ENCODE results near the gene SRP14. TPM values are rescaled to one million over a fixed set of nuclear protein-coding genes. Genes with fewer than 3 reads are reported as not detected.
"Not testable (repeated sequence)": the region's sequence is repeated elsewhere in the genome, so short reads cannot be mapped to it uniquely, and the experiment has no call there.

The SRP14 gene
- total RNA-seq, 8 experiments from 2014 or later: 255 to 393 (median 333) TPM

DNA sequence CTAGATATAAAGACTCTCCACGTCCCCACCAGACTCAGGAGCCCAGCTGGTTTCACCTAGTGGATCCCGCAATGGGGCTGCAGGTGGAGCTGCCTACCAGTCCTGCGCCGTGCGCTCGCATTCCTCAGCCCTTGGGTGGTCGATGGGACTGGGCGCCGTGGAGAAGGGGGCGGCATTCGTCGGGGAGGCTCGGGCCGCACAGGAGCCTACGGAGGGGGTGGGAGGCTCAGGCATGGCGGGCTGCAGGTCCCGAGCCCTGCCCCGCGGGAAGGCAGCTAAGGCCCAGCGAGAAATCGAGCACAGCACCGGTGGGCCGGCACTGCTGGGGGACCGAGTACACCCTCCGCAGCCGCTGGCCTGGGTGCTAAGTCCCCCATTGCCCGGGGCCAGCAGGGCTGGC is 35.7 kb upstream of the SRP14 start:
- in situ Hi-C loops (cut with MboI; ENCODE audit: low pct_unique_long_range_greater_than_20kb in 2 of 9, low sequenced_read_pairs in 9 of 9, unreplicated experiment in 9 of 9): not testable (repeated sequence)
- WGBS, 10 experiments: no CpG with 5 or more reads among the region's 27 CpGs

GRCh38 chr15:40073716-40074490 is 34.9 kb upstream of the SRP14 start:
- H3K27ac ChIP-seq; in situ Hi-C loops (cut with MboI; ENCODE audit: low pct_unique_long_range_greater_than_20kb in 2 of 9, low sequenced_read_pairs in 9 of 9, unreplicated experiment in 9 of 9); ATAC-seq (replicated peaks in 6 of 8); H3K4me3 ChIP-seq: not testable (repeated sequence)
- H3K4me1 ChIP-seq (replicated peaks in 1 of 2): peaks cover 3 to 11% of the 10 kb centered on the region in 2 donors
- 80 to 100% (median 90%) methylated on average over 1 to 5 of the region's 34 CpGs; no CpG with 5 or more reads in 6 of the 10 experiments for WGBS, 10 experiments

More for the DNA sequence above, 35.7 kb upstream of the SRP14 start:
- ATAC-seq (replicated peaks in 6 of 8); H3K27ac ChIP-seq; H3K4me1 ChIP-seq (replicated peaks in 1 of 2); H3K4me3 ChIP-seq: not testable (repeated sequence)

DNA sequence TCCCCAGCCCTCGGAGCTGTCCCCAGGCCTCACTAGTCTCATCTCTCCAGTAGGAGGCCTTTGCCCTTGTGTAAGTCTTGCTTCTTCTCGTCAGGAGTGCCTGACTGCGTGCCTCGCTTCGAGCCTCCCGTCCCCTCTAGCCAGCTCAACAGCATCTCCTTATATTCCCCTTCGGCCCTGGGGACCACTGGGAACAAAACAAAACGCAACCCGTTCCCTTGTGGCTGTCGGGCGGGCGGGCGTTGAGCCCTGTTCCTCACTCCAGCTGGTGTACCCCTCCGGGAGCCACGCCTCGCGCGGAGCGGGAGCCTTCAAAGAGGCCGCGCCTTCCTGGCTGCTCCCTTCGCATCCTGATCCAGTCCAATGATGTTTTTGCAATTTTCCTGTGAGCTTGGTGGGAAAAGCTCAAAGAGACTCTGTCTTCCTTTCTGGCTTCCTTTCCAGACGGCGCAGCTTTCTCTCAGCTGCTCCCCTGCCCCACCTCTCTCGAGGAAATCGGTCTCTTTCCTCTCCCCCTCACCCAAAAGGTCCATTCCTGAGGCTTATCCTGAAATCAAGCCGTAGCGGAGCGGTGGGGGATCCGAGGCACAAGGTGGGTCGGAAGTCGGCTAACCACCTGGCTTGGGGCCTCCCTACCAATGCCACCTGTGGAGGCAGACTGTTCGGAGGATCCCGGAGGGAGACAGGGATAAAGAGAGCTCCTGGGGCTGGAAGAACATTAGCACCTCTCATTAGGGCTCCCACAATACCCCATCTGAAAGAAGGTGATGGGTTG is 33.4 kb upstream of the SRP14 start:
- H3K4me3 ChIP-seq: no peak overlapping the region
- peaks cover 12 to 21% of the 10 kb centered on the region in 2 donors for H3K4me1 ChIP-seq (replicated peaks in 1 of 2)
- WGBS, 10 experiments: 93 to 100% (median 98%) methylated on average over 1 to 22 of the region's 34 CpGs; no CpG with 5 or more reads in 6 of the 10 experiments
- ATAC-seq (replicated peaks in 6 of 8): no peak
- in situ Hi-C loops (cut with MboI; ENCODE audit: low pct_unique_long_range_greater_than_20kb in 2 of 9, low sequenced_read_pairs in 9 of 9, unreplicated experiment in 9 of 9): no loop called here
- no peak overlapping the region for H3K27ac ChIP-seq

- in situ Hi-C loops (cut with MboI; ENCODE audit: low pct_unique_long_range_greater_than_20kb in 2 of 9, low sequenced_read_pairs in 9 of 9, unreplicated experiment in 9 of 9): no loop called here
- 85 to 100% (median 96%) methylated on average over 2 to 7 of the region's 8 CpGs; no CpG with 5 or more reads in 3 of the 10 experiments for WGBS, 10 experiments
Measured at GRCh38 chr15:40070608-40071218, 31.7 kb upstream of the SRP14 start.

DNA sequence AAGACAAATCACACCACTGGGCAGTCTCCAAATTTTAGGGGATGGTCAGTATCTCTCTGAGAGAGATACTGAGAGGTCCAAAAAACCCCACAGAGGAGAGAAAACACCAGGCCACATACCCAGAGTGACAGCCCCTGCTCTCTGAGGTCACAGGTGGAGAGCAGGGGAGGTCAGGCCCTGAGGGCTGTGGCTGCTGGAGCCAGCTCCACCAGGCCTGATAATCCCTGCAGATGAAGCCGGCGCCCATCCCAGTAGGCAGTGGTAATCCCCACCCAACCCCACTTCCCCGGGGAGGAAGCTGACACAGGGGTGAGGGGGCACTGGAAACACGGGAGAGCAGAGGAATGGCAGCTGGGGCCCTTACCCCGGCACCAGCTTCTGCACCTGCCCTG is 31.2 kb upstream of the SRP14 start:
- ATAC-seq (replicated peaks in 6 of 8): peak in 3 of 8 experiments; percentile 21 to 36 (median 25)
- H3K27ac ChIP-seq: peak overlapping the region in 1 of 2 donors; percentile 16
- peaks cover 12 to 17% of the 10 kb centered on the region in 2 donors for H3K4me1 ChIP-seq (replicated peaks in 1 of 2)
- H3K4me3 ChIP-seq: no peak overlapping the region
- no CpG with 5 or more reads among the region's 5 CpGs for WGBS, 10 experiments
- in situ Hi-C loops (cut with MboI; ENCODE audit: low pct_unique_long_range_greater_than_20kb in 2 of 9, low sequenced_read_pairs in 9 of 9, unreplicated experiment in 9 of 9): no loop called here

More at GRCh38 chr15:40070608-40071218, 31.7 kb upstream of the SRP14 start:
- Histone ChIP-seq H3K27ac (no peak overlapping the region), H3K4me1 (replicated peaks in 1 of 2) (peaks cover 12 to 21% of the 10 kb centered on the region in 2 donors), H3K4me3 (no peak overlapping the region)
- no peak for ATAC-seq (replicated peaks in 6 of 8)

DNA sequence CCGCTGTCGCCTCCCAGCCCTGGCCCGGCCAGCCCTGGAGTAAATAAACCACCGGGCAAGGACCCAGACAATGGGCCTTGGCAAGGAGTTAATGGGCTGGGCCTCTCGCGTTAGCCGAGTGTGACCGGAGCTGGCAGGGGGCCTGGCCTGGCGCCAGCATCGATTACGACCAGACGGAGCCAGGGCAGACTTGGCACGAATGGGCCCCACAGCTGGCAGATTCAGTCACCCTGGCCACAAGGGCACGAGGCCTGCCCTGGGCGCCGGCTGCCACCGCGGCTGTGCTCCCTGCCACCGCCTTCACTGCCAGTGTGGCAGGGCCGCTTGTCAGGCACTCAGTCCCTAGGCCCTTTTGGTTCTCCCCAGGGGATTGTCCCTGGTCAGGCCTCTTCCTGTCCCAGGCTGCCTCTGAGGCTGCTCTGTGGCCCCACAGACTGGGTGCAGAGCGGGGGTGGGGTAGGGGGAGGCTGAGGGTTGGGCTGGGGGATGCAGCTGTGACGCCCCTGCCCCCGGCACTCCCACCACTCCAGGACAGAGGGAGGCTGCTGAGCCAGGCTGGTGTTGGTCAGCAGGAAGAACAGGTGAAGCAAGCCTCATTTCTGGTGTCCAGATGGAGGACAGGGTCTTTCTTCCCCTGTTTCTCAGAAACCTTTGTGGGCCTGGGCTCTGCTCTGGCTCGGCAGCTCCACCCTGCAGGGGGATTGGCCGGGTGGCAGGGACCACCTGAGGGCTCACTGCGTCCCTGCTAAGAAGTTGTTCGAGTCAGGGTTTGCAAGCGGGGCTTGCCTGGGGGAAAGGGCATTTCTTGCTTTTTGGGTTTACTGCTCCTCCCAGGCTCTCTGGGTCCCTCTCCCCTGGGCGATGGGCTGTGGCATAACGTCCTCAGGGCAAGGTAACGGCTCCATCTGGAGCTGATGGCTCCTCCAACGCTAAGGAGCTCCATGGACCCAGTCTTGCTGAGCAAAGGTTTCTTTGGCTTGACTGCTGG is 30.5 kb upstream of the SRP14 start:
- peak overlapping the region in 1 of 2 donors; percentile 16 for H3K27ac ChIP-seq
- in situ Hi-C loops (cut with MboI; ENCODE audit: low pct_unique_long_range_greater_than_20kb in 2 of 9, low sequenced_read_pairs in 9 of 9, unreplicated experiment in 9 of 9): no loop called here
- ATAC-seq (replicated peaks in 6 of 8): peak; percentile 72 to 94 (median 92)
- WGBS, 10 experiments: 14 to 90% (median 44%) methylated on average over 1 to 9 of the region's 32 CpGs; no CpG with 5 or more reads in 3 of the 10 experiments
- H3K4me1 ChIP-seq (replicated peaks in 1 of 2): peaks cover 12 to 17% of the 10 kb centered on the region in 2 donors
- H3K4me3 ChIP-seq: no peak overlapping the region

DNA sequence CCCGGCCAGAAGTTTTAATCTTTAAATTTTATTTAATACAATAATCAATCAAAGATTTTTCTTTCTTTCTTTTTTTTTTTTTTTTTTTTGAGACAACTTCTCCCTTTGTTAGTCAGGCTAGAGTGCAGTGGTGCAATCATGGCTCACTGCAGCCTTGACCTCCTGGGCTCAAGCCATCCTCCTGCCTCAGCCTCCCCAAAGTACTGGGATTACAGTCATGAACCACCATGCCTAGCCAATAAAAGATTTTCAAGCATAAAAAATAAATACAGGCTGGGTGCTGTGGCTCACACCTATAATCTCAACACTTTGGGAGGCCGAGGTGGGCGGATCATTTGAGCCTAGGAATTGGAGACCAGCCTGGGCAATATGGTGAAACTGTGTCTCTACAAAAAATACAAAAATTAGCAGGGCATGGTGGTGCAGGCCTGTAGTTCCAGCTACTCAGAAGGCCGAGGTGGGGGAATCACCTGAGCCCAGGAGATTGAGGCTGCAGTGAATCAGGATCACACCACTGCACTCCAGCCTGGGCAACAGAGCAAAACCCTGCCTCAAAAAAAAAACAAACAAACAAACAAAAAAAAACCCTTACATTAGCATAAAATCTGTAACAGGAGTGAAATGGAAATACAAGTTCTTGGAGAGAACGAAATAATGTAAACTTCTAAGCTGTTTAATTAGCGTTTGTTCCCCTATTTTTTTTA is 29.1 kb upstream of the SRP14 start:
- no peak overlapping the region for H3K4me3 ChIP-seq
- WGBS, 10 experiments: 44 to 94% (median 80%) methylated on average over 2 to 6 of the region's 6 CpGs

DNA sequence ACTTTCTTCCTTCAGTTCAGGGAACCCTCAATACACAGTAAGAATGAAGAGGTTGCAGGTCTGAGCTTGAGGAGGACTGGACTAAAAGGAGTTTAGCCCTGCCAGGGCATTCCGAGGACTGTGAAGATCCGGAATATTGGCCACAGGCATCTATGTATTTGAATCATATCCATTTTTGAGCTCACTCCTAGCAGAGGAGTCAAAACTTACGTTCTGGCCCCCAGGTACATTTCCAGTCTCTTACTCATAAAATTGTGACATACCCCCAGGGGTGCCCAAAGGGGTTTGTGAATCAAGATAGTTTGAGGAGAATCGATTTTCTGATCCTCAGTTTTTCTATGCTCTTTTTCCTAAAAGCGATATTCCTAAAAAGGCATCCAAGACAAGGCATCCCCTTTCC is 27.6 kb upstream of the SRP14 start:
- H3K4me1 ChIP-seq (replicated peaks in 1 of 2): peaks cover 12 to 17% of the 10 kb centered on the region in 2 donors
- in situ Hi-C loops (cut with MboI; ENCODE audit: low pct_unique_long_range_greater_than_20kb in 2 of 9, low sequenced_read_pairs in 9 of 9, unreplicated experiment in 9 of 9): no loop called here
- ATAC-seq (replicated peaks in 6 of 8): no peak
- H3K27ac ChIP-seq: no peak overlapping the region
- H3K4me3 ChIP-seq: no peak overlapping the region
- 55 to 100% (median 95%) methylated on average over 2 to 4 of the region's 5 CpGs; no CpG with 5 or more reads in 3 of the 10 experiments for WGBS, 10 experiments

More for the DNA sequence above, 29.1 kb upstream of the SRP14 start:
- Histone ChIP-seq H3K4me1 (replicated peaks in 1 of 2) (peaks cover 12 to 17% of the 10 kb centered on the region in 2 donors), H3K27ac (no peak overlapping the region)
- ATAC-seq (replicated peaks in 6 of 8): no peak
- in situ Hi-C loops (cut with MboI; ENCODE audit: low pct_unique_long_range_greater_than_20kb in 2 of 9, low sequenced_read_pairs in 9 of 9, unreplicated experiment in 9 of 9): no loop called here

GRCh38 chr15:40065166-40065565 is 26.2 kb upstream of the SRP14 start:
- in situ Hi-C loops (cut with MboI; ENCODE audit: low pct_unique_long_range_greater_than_20kb in 2 of 9, low sequenced_read_pairs in 9 of 9, unreplicated experiment in 9 of 9): no loop called here
- Histone ChIP-seq H3K4me1 (replicated peaks in 1 of 2) (peaks cover 12 to 17% of the 10 kb centered on the region in 2 donors), H3K27ac (no peak overlapping the region), H3K4me3 (no peak overlapping the region)
- ATAC-seq (replicated peaks in 6 of 8): peak in 1 of 8 experiments; percentile 2
- whole genome bisulfite sequencing, 10 experiments: 50 to 100% (median 80%) methylated on average over 1 to 3 of the region's 3 CpGs; no CpG with 5 or more reads in 5 of the 10 experiments

- in situ Hi-C loops (cut with MboI; ENCODE audit: low pct_unique_long_range_greater_than_20kb in 2 of 9, low sequenced_read_pairs in 9 of 9, unreplicated experiment in 9 of 9): no loop called here
- 60 to 100% (median 95%) methylated on average over 3 to 7 of the region's 8 CpGs; no CpG with 5 or more reads in 3 of the 10 experiments for WGBS, 10 experiments
- peaks cover 12 to 14% of the 10 kb centered on the region in 2 donors for H3K4me1 ChIP-seq (replicated peaks in 1 of 2)
Measured at GRCh38 chr15:40064231-40064894, 25.4 kb upstream of the SRP14 start.

GRCh38 chr15:40063563-40064011 is 24.6 kb upstream of the SRP14 start:
- Histone ChIP-seq H3K4me3 (no peak overlapping the region), H3K27ac (no peak overlapping the region), H3K4me1 (replicated peaks in 1 of 2) (peaks cover 6% of the 10 kb centered on the region in 2 donors)
- ATAC-seq (replicated peaks in 6 of 8): peak in 3 of 8 experiments; percentile 90 to 97 (median 95)
- 80 to 100% (median 100%) methylated on average over 1 to 2 of the region's 2 CpGs; no CpG with 5 or more reads in 5 of the 10 experiments for WGBS, 10 experiments
- in situ Hi-C loops (cut with MboI; ENCODE audit: low pct_unique_long_range_greater_than_20kb in 2 of 9, low sequenced_read_pairs in 9 of 9, unreplicated experiment in 9 of 9): no loop called here

More at GRCh38 chr15:40064231-40064894, 25.4 kb upstream of the SRP14 start:
- H3K4me3 ChIP-seq: no peak overlapping the region
- peak in 2 of 8 experiments; percentile 3 to 15 for ATAC-seq (replicated peaks in 6 of 8)
- no peak overlapping the region for H3K27ac ChIP-seq

All from motor neuron (in vitro differentiated cells).